HG02938 (cell line): ENCODE measurements around the gene FIS1.
"Not testable (repeated sequence)": the region's sequence is repeated elsewhere in the genome, so short reads cannot be mapped to it uniquely, and the experiment has no call there.

ENCODE experiments used
- ATAC-seq: cut with Tn5 transposase; IDR thresholded peaks from one replicate; pipeline ENCODE4 v1.9.1; 2021; ENCODE audit warnings: mild to moderate bottlenecking, moderate library complexity; ENCODE audit not compliant: unreplicated experiment

The FIS1 gene

DNA sequence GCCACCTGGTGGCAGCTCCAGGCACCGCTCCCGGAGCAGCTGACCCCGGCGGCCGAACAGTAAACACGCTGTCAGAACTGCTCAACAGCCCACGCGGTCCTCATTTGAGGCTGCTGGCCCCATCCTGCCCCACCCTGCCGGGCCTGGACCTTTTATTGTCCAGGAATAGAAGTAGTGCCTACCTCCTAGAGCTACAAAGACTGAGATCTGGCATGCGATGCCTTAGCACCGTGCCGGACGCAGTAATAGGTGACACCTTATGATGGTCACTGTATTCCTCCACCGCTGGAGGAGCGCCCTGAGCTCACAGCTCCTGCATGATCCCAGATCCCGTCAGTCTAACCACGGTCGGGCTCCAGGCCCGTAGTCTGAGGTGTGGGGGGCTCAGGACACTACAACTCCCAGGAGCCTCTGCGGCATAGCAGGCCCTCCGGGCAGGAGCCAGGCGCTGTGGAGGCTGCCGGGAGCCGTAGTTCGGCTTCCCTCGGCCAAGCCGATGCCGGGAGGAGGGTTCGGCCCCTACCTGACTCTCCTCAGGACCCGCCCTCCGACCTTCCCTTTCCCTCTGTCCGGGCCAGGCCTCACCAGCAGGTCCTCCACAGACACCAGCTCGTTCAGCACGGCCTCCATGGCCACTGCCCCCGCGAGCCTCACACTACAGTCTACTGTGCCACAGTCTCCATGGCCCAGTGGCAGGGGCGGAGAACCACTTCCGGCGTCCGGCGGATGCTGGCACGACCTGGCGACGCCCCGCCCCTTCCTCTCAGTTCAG, at the start of gene FIS1:
Gene FIS1 (minus strand): TSS at position 707 of the 772 bp plus-strand sequence. CDS start 77 bp downstream, at position 630.
- ATAC-seq, result peak; percentile 90

- ATAC-seq, result no peak
These were observed 49.4 kb upstream of the FIS1 start for GRCh38 chr7:101294039-101294831.

DNA sequence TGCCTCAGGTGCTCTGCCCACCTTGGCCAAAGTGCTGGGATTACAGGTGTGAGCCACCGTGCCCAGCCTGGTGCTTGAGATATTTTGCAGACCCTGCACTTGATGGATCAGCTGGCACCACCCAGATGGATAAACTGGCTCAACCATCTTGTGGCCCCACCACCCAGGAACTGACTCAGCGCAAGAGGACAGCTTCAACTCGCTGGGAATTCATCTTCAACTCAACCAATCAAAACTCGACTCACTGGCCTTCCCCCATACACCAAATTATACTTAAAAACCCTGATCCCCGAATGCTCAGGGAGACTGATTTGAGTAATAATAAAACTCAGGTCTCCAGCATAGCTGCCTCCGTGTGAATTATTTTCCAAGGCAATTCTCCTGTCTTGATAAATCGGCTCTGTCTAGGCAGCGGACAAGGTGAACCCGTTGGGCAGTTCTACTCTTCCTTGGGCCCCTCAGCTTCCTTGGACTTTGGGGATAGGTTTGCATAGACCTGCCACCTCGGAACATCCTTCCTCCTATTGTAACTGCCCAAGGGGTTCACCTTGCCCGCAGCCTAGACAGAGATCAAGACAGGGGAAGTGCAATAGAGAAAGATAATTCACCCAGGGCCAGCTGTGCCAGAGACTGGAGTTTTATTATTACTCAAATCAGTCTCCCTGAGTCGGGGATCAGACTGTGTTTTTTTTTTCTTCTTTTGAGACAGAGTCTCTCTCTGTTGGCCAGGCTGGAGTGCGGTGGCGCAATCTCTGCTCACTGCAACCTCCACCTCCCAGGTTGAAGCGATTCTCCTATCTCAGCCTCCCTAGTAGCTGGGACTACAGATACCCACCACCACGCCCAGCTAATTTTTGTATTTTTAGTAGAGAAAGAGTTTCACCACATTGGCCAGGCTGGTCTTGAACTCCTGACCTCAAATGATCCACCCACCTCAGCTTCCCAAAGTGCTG, 48.5 kb upstream of the FIS1 start:
- not testable (repeated sequence) for ATAC-seq

DNA sequence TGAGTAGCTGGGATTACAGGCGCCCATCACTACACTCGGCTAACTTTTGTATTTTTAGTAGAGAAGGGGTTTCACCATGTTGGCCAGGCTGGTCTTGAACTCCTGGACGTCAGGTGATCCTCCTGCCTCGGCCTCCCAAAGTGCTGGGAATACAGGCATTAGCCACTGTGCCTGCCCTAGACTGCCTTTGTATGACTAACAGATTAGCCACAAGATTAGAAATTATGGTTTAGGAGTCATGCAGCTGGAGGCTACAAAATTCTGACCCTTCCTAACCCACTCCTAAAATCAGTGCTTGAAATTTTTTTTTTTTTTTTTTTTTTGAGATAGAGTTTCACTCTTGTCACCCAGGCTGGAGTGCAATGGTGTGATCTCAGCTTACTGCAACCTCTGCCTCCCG, 47.7 kb upstream of the FIS1 start:
- not testable (repeated sequence) for ATAC-seq

DNA sequence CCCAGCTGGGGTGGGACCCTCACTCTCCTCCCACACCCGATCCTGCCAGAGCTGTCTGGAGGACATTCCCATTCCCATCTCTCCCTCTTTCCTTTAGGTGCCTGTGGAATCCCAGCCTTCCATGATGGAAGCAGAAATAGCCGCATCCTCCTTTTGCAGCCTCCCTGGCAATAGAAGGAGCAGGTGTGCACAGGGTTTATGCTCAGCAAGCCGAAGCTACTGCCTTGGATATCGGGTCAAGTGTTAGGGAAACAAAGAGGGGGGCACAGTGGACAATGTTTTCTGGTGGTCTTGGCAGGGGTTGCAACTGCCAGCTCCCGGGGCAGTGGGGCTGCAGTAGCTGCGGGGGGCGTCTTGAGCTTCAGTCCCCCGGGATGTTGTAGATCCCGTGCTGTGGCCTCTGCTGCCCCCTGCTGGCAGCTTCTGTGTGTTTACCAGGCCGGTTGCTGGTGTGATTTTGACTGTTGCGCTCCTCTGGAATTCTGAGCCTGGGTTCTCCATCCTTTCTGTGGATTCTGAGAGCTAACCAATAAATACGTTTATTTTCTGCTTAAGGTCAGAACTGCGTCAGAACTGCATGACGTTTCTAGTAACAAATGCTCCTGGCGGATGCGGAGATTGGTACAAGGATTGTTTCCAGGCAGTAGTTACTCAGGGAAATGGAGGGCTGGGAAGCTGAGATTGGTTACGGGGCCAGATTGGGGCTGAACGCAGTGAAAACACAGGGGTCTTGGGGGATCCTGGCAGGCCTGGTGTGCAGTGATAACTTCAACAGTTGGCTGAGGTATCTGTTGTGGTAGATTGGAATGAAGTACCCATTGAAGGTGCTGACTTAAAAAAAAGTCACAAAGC, 45.5 kb upstream of the FIS1 start:
- ATAC-seq, result not testable (repeated sequence)

- peak; percentile 80 for ATAC-seq
These were observed 44.8 kb upstream of the FIS1 start for GRCh38 chr7:101289687-101290086.

- ATAC-seq, result no peak
These were observed 43.6 kb upstream of the FIS1 start for GRCh38 chr7:101288439-101288838.

GRCh38 chr7:101287032-101287431, 42.2 kb upstream of the FIS1 start:
- ATAC-seq, result no peak

DNA sequence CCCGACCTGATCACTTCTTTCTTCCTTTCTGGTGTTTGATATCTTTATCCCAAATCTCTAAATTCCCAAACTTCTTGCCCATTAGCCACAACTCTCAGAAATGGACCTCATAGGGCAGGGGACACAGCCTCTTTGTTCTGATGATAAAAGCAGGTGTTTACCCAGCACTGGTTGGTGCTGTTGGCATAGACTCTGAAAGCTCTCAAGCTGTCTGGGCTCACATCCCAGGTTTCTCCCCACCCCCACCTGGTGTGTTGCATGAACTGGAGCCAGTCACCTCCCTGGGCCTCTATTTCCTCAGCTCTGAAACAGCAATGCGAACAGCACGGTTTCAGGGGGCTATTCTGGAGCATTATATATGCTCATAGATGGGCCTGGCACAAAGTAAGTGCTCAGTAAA, 41.0 kb upstream of the FIS1 start:
- not testable (repeated sequence) for ATAC-seq

- no peak for ATAC-seq
These were observed 40.3 kb upstream of the FIS1 start for GRCh38 chr7:101285171-101285570.

DNA sequence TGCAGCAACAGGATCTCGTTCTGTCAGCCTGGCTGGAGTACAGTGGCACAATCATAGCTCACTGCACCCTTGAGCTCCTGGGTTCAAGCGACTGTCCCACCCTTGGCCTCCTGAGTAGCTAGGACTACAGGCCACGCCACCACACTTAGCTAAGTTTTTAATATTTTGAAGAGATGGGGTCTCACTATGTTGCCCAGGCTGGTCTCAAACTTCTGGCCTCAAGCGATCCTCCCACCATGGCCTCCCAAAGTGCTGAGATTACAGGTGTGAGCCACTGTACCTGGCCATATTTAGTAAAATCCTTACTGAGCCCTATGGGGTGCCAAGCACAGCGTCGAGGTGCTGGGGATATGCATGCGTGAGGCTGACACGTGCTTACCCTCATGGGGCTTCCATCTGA, 36.0 kb upstream of the FIS1 start:
- not testable (repeated sequence) for ATAC-seq

DNA sequence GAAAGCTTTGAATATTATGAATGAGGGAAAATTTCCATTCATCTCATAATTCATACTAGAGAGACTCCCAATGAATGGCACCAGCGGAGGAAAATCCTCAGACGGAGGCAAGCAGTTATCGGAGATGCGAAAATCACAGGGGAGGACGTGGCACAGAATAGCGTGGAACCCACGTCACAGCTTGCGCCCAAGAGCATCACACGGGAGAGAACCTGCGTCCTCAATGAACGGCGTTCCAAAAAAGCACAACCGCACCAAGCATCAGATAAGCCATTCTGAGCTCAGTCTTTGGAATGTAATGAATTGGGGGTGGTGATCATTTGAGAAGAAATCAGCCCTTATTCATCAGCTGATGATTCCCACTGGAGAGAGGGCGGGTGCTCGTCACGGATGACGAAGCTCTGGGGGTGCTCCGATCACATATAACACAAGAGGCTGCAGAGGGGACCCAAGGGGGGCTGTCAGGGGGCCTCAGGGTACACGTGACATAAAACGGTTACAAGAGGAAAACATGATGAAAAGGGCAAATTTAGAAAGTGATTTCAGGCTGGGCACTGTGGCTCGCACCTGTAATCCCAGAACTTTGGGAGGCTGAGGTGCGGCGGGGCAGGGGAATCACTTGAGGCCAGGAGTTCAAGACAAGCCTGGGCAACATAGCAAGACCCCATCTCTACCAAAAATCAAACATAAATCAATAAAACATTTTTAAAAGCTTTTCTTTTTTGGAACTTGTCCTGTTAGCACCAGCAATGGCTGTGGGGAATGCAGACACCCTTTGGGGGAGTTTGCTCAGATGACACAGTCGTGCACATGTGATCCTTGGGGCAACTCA, 33.8 kb upstream of the FIS1 start:
- ATAC-seq, result no peak

- no peak for ATAC-seq
These were observed 32.3 kb upstream of the FIS1 start for GRCh38 chr7:101277155-101277554.

DNA sequence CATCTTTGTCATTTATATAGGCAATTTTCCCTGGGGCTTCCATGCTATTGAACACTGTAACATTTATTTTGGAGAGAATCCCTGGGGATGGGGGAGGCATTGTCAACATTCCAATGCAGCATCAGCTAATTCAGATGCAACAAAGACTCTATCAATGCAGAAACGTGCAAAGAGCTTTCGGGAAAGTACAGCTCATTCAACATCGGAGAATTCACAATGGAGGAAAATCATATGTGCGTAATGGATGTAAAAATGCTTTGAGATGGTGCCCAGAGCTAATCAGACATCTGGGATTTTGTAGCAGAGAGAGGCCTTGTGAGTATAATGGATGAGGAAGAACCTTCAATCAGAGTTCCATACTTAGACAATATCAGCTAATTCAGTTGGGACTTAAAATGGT, 28.3 kb upstream of the FIS1 start:
- no peak for ATAC-seq

DNA sequence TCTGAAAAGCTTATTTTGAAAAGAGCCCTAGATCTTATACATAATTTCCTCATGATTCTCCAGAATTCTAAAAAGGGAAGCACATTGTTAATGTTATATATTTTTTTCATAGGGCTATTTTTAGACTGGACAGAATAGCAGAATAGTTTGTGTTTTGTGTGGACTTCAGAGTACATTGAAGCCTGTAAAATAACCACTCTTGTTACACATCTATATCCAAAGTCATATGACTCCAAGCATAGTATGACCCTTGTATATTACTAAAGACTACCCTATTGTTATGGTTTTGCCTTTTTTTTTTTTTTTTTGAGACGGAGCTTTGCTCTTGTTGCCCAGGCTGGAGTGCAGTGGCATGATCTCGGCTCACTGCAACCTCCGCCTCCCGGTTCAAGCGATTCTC, 26.1 kb upstream of the FIS1 start:
- ATAC-seq, result no peak

DNA sequence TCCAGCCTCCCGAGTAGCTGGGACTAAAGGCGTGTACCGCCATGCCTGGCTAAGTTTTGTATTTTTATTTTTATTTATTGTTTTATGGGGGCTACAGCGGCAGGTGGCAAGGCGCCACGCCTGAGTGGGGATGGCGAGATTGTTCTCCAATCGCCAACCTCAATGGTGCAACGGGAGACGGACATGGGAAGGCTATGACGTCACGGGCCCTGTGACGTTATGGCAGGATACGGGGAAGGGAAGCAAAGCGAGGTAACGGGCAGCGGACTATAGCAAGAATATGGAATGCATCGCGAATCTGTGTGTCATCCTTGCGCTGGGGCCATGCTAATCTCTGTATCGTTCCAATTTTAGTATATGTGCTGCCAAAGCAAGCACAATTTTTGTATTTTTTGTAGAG, 24.8 kb upstream of the FIS1 start:
- ATAC-seq, result no peak

DNA sequence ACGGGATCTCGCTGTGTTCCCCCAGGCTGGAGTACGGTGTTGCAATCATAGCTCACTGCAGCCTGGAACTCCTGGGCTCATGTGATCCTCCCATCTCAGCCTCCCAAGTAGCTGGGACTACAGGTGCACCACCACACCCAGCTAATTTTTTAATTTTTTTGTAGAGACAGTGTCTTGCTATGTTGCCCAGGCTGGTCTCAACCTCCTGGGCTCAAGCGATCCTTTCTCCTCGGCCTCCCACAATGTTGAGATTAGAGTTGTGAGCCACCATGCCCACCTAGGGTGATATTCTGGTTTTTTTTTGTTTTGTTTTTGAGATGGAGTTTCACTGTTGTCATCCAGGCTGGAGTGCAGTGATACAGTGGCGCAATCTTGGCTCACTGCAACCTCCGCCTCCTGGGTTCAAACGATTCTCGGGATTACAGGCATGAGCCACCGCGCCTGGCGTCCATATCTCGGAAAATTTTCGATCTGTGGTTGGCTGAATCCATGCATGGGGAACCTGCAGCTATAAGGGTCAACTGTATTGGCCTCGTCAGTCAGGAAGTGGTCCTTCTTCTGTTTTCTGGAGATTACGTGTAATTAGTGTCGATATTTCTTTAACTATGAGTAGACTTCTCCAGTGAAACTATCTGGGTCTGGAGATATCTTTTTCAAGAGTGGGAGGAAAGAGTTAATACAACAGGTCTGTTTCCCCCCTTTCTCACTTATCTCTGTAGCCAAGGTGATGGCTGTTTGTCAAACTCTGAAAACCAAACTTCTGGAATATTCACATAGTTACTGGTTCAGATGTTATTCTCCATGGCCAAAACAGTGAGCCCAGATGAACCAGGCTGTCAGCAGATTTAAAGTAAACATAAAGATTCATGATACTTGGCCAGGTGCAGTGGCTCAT, 21.0 kb upstream of the FIS1 start:
- ATAC-seq, result no peak

DNA sequence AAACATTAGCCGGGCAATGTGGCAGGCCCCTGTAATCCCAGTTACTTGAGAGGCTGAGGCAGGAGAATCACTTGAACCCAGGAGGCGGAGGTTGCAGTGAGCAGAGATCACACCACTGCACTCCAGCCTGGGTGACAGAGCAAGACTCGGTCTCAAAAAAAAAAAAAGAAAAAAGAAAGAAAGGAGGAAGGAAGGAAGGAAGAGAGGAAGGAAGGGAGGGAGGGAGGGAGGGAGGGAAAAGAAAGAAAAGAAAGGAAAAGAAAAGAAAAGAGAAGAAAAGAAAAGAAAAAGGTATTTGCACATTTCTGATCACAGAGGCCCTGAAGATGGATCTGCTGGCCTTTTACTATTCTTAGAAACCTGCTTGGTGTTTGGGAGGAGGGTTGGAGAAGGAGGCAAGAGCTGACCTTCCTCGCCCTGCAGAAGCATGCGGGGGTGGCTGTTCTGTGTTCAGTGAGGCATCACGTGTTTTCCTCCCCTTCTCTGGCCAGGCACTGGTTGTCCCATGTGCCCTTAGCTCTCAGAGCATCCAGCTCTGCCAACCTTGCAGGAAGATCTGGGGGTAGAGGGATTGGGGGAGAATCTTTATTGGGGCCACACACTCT, 19.3 kb upstream of the FIS1 start:
- not testable (repeated sequence) for ATAC-seq
